IMR-90 (cell line): Measurements from ENCODE around the gene TVP23A. TPM values are rescaled to one million over a fixed set of nuclear protein-coding genes. Genes with fewer than 3 reads are reported as not detected.

Experiments
- ATAC-seq: fragments of 200-7000 bp; cut with Tn5 transposase; 2 replicates; pipeline ENCODE4 v1.9.1; 2020; ENCODE audit warnings: low read depth, mild to moderate bottlenecking, moderate library complexity
- BruUV-seq: library from RNA; stranded (reverse); fragments of 400-500 nt; replicated peaks from 2 replicates; lab custom pipeline; 2021; lab: Mats Ljungman, UMichigan
- CTCF ChIA-PET: fragments of 300-600 bp; formaldehyde crosslinking; extraction: SDS; loops from one replicate; lab custom pipeline; 2021; ENCODE audit warnings: antibody characterized with exemption; lab: Yijun Ruan, JAX
- POLR2A ChIA-PET: fragments of 300-600 bp; sonication (Branson Sonifier 250); formaldehyde crosslinking; loops from one replicate; lab custom pipeline; 2022; ENCODE audit warnings: antibody characterized with exemption; ENCODE audit not compliant: unreplicated experiment; lab: Charles Lee
- DNase-seq: peaks from one replicate; pipeline ENCODE4 v3.0.0; 2013
- H2AFZ ChIP-seq: replicated peaks from 2 replicates; pipeline ENCODE3; 2013; ENCODE audit warnings: low read length, mild to moderate bottlenecking; ENCODE audit not compliant: poor library complexity
- H2AK5ac ChIP-seq: 2 replicates; pipeline ENCODE4 v1.6.1; 2013; ENCODE audit warnings: low read depth, low read length, inconsistent platforms
- H2AK9ac ChIP-seq: replicated peaks from 2 replicates; pipeline ENCODE3; 2013; ENCODE audit warnings: mild to moderate bottlenecking, low read depth, low read length, moderate library complexity; ENCODE audit not compliant: poor library complexity
- H2BK120ac ChIP-seq: 2 replicates; pipeline ENCODE4 v1.6.1; 2013; ENCODE audit warnings: low read depth, low read length, inconsistent platforms
- H2BK15ac ChIP-seq: 3 replicates; pipeline ENCODE4 v1.6.1; 2013; ENCODE audit warnings: low read depth, low read length, inconsistent platforms
- H2BK20ac ChIP-seq: 2 replicates; pipeline ENCODE4 v1.6.1; 2013; ENCODE audit warnings: low read depth, mild to moderate bottlenecking, inconsistent platforms, low read length, moderate library complexity
- H2BK5ac ChIP-seq: 2 replicates; pipeline ENCODE4 v1.6.1; 2013; ENCODE audit warnings: mild to moderate bottlenecking, low read depth, low read length, inconsistent platforms; ENCODE audit not compliant: poor library complexity, severe bottlenecking
- H3K14ac ChIP-seq: replicated peaks from 2 replicates; pipeline ENCODE4 v1.6.1; 2013; ENCODE audit warnings: low read depth, low read length, inconsistent platforms
- H3K18ac ChIP-seq: 2 replicates; pipeline ENCODE4 v1.6.1; 2013; ENCODE audit warnings: low read depth, low read length, control low read depth
- H3K23ac ChIP-seq: 2 replicates; pipeline ENCODE4 v1.6.1; 2013; ENCODE audit warnings: low read depth, low read length, inconsistent platforms
- H3K27ac ChIP-seq: 2 replicates; pipeline ENCODE4 v1.5.1; 2013; ENCODE audit warnings: mild to moderate bottlenecking, control low read depth, low read length; ENCODE audit not compliant: insufficient read depth
- H3K27me3 ChIP-seq: 2 replicates; pipeline ENCODE4 v1.6.1; 2013; ENCODE audit warnings: low read length; ENCODE audit not compliant: control insufficient read depth, insufficient read depth
- H3K36me3 ChIP-seq: 2 replicates; pipeline ENCODE4 v1.6.1; 2013; ENCODE audit warnings: low read length, mixed read lengths; ENCODE audit not compliant: control insufficient read depth, insufficient read depth
- H3K4ac ChIP-seq: 2 replicates; pipeline ENCODE4 v1.6.1; 2013; ENCODE audit warnings: low read depth, low read length, inconsistent platforms
- H3K4me1 ChIP-seq: 2 replicates; pipeline ENCODE4 v1.6.1; 2013; ENCODE audit warnings: low read length, mixed read lengths; ENCODE audit not compliant: control insufficient read depth, insufficient read depth
- H3K4me2 ChIP-seq: 2 replicates; pipeline ENCODE4 v1.6.1; 2013; ENCODE audit warnings: low read depth, mild to moderate bottlenecking, control low read depth, low read length, moderate library complexity
- H3K4me3 ChIP-seq: 2 replicates; pipeline ENCODE4 v1.5.1; 2013; ENCODE audit warnings: low read depth, mild to moderate bottlenecking, control low read depth, low read length, moderate library complexity; ENCODE audit not compliant: insufficient read depth
- H3K56ac ChIP-seq: 2 replicates; pipeline ENCODE4 v1.6.1; 2013; ENCODE audit warnings: low read length, inconsistent platforms; ENCODE audit not compliant: insufficient read depth; ENCODE audit errors: extremely low read depth
- H3K79me1 ChIP-seq, 2 experiments: 2 replicates each; pipeline ENCODE4 v1.6.1; 2013; ENCODE audit warnings: low read length in 2 of 2, inconsistent platforms in 1 of 2, low read depth in 1 of 2
- H3K9ac ChIP-seq: 2 replicates; pipeline ENCODE4 v1.6.1; 2013; ENCODE audit warnings: low read depth, low read length, control low read depth
- H3K9me1 ChIP-seq: 2 replicates; pipeline ENCODE4 v1.6.1; 2013; ENCODE audit warnings: low read length, inconsistent platforms; ENCODE audit not compliant: insufficient read depth
- H3K9me3 ChIP-seq: 2 replicates; pipeline ENCODE4 v1.6.1; 2013; ENCODE audit warnings: low read length; ENCODE audit not compliant: control insufficient read depth, insufficient read depth
- H4K20me1 ChIP-seq: 2 replicates; pipeline ENCODE4 v1.6.1; 2013; ENCODE audit warnings: low read length, inconsistent platforms; ENCODE audit not compliant: insufficient read depth
- H4K5ac ChIP-seq: 2 replicates; pipeline ENCODE4 v1.6.1; 2013; ENCODE audit warnings: mild to moderate bottlenecking, low read depth, low read length, control low read depth
- H4K8ac ChIP-seq, 2 experiments: 2 replicates each; pipeline ENCODE4 v1.6.1; 2013; ENCODE audit warnings: low read depth in 2 of 2, low read length in 2 of 2, control low read depth in 1 of 2, inconsistent platforms in 1 of 2
- H4K91ac ChIP-seq: 2 replicates; pipeline ENCODE4 v1.6.1; 2013; ENCODE audit warnings: low read depth, low read length, inconsistent platforms; ENCODE audit not compliant: insufficient read depth
- BHLHE40 ChIP-seq: fragments of 150-350 bp; IDR thresholded peaks from 2 replicates; pipeline ENCODE4 v1.6.1; 2016; ENCODE audit warnings: mild to moderate bottlenecking, low read depth, low read length
- CEBPB ChIP-seq: IDR thresholded peaks from 2 replicates; pipeline ENCODE4 v1.6.1; 2012; ENCODE audit warnings: low read depth, low read length, improper control_type of control experiment
- WGBS, 2 experiments: methylation state at CpG; one replicate each; pipeline versions ENCODE4 v1.1.5 to v1.1.7; 2013; ENCODE audit warnings: missing lambda C conversion rate in 2 of 2; ENCODE audit not compliant: insufficient read length in 1 of 2; ENCODE audit errors: extremely low coverage in 2 of 2; 5-methylcytosine and 5-hydroxymethylcytosine counted together
- dilution Hi-C: fragments of 300-500 bp; cut with HindIII; formaldehyde crosslinking; loops from one replicate; pipeline ENCODE4 v1.14.3; 2018; ENCODE audit warnings: low sequenced_read_pairs; ENCODE audit not compliant: unreplicated experiment
- in situ Hi-C: fragments of 300-500 bp; cut with MboI; formaldehyde crosslinking; loops from 3 replicates; pipeline ENCODE4 v1.14.3; 2019; ENCODE audit warnings: low sequenced_read_pairs, inconsistent platforms, mixed read lengths
- intact Hi-C: fragments of 100-400 bp; cut with micrococcal nuclease; formaldehyde crosslinking; loops from 2 replicates; pipeline ENCODE4 v1.10.0; 2022
- polyA plus RNA-seq, 3 experiments: library from polyadenylated mRNA; depleted of rRNA; stranded (reverse); fragments of >200 nt; gene quantifications; 2 replicates each; pipeline ENCODE4 v1.2.3, GENCODE V29; 2012; ENCODE audit warnings: low replicate concordance in 1 of 3
- total RNA-seq: library from RNA; depleted of rRNA; stranded (reverse); fragments of >200 nt; gene quantifications from 2 replicates; pipeline ENCODE4 v1.2.3, GENCODE V29; 2012

Gene TVP23A
- total and polyA plus RNA-seq, 2 of the 4 experiments (the other 2 are of a cell fraction): not detected

DNA sequence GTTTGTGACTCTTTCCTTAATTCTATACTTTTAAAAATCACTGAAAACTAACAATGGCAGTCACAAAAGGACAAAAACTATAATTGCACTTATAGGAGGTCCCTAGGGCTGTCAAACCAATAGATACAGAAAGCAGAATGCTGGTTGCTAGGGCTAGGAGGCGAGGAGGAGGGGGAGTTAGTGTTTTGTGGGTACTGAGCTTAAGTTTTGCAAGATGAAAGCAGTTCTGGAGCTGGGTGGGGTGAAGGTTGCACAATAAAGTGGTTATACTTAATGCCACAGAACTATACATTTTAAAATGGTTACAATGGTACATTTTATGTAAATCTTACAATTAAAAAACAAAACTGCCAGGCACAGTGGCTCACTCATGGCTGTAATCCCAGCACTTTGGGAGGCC is 47.7 kb downstream of the TVP23A start:
- H3K4ac ChIP-seq: no peak overlapping the region
- ChIA-PET CTCF (interaction anchor here (0.5 to 0.6 kb wide), 3 partner anchors 69 to 90 kb away, joined by 3 read pairs; no protein-coding TSS in a partner anchor), POLR2A (no interaction called here)
- no peak overlapping the region for H3K9ac ChIP-seq
- no peak overlapping the region for H2AK5ac ChIP-seq
- dilution Hi-C loops (no loop called here), intact Hi-C loops (no loop called here), in situ Hi-C loops (no loop called here)
- H2BK5ac ChIP-seq: no peak overlapping the region
- H4K5ac ChIP-seq: no peak overlapping the region
- H3K14ac ChIP-seq: no peak overlapping the region
- H4K20me1 ChIP-seq: no peaks in the 10 kb centered on the region
- no peak overlapping the region for H3K4me3 ChIP-seq
- H2BK20ac ChIP-seq: no peak overlapping the region
- no peak overlapping the region for H3K18ac ChIP-seq
- H3K27ac ChIP-seq: no peak overlapping the region
- H3K27me3 ChIP-seq: no peaks in the 10 kb centered on the region
- H2BK120ac ChIP-seq: no peak overlapping the region
- no peak overlapping the region for H3K56ac ChIP-seq
- peaks cover 6% of the 10 kb centered on the region; the same call in 1 of the 2 replicates for H3K9me1 ChIP-seq
- no peaks in the 10 kb centered on the region for H3K4me1 ChIP-seq
- no peak for DNase-seq
- H3K9me3 ChIP-seq: no peaks in the 10 kb centered on the region
- H3K79me1 ChIP-seq: no peaks in the 10 kb centered on the region
- H3K4me2 ChIP-seq: no peak overlapping the region
- H2AFZ ChIP-seq: no peak overlapping the region
- ATAC-seq: no peak
- BruUV-seq: no TSS peak
- H4K91ac ChIP-seq: no peak overlapping the region
- TF ChIP-seq BHLHE40: no peak
- peak; percentile 61 for TF ChIP-seq CEBPB
- H4K8ac ChIP-seq: no peak overlapping the region
- no peak overlapping the region for H2BK15ac ChIP-seq
- H3K23ac ChIP-seq: no peak overlapping the region
- no CpG with 5 or more reads among the region's 1 CpG for WGBS, 2 experiments
- no peak overlapping the region for H2AK9ac ChIP-seq
- H3K36me3 ChIP-seq: no peaks in the 10 kb centered on the region; the same call in none of the 2 replicates
